GM18907 (cell line): ENCODE results near the gene TOR1AIP2.
"Not testable (repeated sequence)": the region's sequence is repeated elsewhere in the genome, so short reads cannot be mapped to it uniquely, and the experiment has no call there.

Experiments
- ATAC-seq: cut with Tn5 transposase; IDR thresholded peaks from one replicate; pipeline ENCODE4 v1.9.1; 2021; ENCODE audit warnings: mild to moderate bottlenecking, moderate library complexity; ENCODE audit not compliant: unreplicated experiment

TOR1AIP2 gene

DNA sequence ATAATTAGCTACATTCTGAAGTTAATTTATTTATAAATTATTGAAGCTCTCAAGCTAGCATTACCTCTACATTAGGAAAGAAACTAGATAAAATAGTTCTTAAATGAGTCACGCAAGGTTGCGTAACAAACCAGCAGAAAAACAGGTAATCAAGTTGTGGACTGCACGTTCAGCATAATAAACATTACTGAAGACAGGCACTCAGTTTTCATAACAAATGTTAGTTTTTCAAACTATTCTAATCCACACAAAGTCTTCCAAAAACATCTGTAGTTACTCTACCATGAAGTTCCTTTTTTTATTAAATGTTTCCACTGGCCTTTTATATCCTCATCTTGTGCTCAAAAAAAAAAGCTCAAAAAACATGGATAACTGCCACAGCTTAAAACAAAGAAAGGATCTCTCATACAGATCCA is 1.3 kb downstream of the TOR1AIP2 start:
- ATAC-seq = no peak

DNA sequence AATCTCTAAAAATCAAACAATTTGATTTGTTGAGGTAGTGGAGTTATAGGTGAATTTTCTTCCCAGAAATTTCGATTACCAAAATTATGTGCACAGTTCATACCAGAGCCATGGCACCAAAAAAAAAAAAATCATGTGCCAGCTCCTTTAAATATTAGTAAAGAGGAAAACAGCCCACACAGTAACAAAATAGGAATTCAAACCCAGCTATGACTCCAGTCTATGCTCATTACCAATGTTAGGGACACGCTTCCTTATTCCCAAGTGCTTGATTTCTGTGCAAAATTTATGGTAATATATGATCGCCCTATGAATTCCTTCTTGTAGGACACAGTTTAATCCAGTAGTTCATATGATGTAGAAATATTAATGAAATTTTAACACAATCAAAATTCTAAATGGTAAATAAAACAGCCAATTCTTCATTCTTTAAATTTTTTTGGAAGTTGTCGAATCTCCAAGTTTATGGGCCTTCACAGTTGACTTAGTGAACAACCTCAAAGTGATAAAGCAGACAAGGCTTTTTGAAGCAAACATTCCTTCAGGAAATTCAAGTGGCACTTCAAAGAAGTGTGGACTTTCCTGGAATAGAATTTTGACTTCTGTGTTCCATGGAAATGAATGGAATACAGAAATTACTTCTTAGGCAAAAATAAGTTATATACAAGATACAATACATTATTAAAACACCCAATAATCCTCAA is 1.9 kb downstream of the TOR1AIP2 start:
- ATAC-seq = no peak

DNA sequence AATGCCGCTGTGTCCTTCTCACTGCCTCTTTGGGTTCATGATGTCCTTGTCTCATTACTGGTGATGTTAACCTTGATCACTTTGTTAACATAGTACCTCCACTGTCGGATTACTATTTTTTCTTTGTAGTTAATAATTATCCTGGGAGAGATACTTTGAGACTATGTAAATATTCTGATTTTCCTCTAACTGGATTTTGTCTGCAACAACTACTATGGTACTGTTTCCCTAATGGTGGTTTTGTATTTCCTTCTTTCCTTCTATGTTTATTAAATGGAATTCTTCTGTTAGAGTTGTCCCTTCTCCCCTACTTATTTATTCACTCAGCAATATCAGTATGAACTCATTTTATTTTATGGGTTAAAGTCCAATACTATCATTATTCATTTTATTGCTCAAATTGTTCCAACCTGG is 4.2 kb downstream of the TOR1AIP2 start:
- no peak for ATAC-seq

DNA sequence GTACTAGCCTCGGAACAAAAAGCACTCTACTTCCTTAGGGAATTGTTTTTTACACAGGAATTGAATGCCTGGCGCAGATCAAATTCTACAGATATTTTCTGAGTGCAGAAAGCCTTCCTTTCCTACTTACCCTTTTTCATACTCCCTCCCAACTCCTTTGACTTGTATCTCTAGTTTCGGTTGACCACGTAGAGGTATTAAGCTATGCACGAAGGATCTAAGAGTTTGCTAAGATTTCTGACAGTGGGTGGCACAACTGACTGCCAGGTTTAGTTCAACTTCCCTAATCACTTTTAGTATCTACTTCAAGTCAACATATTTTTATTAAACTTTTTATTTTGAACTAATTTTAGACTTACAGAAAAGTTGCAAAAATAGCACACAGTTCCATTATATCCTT is 5.0 kb downstream of the TOR1AIP2 start:
- no peak for ATAC-seq

DNA sequence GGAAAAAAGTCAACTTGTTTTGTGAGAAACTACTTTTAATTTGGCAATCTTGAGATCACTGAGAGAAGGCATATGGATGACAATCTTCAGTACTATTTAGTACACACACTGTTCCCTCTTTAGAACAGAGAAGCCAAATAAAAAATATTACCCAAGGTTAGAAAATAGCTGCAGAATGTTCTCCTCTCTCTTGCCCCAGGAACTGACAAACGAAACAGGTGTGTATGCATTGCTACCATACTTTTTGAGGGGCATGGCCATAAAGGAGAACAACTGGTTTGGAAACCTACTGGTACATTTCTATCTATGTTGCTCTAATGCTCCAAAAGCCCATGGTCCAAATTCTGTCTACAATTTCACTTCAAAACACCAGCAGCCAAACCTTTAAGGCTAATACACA is 5.7 kb downstream of the TOR1AIP2 start:
- ATAC-seq = no peak

DNA sequence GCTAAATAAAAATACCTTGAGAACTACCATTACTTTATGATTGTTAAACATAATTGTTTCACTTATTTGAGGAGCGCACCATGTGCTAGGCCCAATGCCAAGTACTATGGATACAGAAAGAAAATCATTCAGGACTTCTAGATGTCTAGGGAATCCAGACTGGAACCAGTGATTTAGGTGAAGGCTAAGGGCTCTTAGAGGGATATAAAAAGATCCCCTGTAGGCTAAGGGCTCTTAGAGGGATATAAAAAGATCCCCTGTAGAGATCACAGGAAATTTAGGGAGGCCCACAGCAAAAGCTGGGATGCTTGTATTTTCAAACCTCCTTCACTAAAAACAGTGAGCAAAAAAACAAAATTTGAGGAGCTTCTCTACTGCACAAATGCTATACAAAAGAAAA is 6.7 kb downstream of the TOR1AIP2 start:
- no peak for ATAC-seq

DNA sequence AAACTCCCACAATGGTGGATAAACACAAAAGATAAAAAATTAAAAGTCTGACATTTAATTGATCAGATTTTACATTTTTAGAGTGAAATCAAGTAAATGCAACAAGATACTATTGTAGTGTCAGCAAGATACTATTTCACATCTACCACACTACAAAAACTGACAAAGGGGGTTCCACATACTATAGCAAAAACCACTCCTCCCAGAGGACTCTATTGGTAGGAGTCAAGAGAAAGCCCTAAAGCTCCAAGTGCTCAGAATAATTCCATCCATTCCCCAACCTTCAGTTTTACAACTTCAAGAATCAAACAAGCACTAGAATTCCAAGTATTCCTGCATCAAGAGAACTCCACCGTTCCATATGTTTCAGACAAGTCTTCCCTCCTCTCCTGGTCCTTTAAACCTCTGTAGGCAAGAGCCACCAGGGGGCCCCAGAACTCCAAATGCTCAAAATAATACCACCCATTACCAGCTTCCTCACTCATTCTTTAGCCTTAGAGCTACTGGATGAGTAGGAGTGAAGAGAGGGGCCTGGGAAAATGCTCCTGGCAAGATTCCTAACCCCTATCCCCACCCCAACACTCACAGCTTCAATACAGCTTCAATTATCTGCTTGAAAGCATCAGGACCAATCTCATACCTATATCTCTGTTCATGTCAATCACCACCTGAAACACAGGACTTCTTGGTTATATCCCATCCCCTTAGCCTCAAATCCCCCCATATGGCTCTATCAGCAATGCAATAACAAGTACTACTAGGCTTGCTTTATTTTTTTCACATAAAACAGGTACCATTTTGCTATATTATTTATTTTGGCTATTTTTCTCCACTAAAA is 9.9 kb downstream of the TOR1AIP2 start:
- peak; percentile 70 for ATAC-seq

DNA sequence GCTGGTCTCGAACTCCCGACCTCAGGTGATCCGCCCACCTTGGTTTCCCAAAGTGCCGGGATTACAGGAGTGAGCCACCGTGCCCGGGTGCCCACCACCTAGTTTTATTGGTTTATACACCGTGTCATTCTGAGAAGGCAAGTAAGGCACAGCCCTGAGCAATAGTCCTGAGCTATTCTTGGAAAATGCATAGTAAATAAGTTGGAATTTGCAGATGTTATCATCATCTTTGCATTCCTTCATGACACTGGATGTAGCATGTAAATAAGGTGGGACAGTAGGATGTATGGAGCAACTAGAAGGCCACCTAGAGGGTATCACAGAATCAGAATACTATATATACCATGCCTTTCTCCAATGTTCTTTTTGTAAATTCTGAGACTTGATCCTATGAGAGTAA is 11.0 kb downstream of the TOR1AIP2 start:
- no peak for ATAC-seq

DNA sequence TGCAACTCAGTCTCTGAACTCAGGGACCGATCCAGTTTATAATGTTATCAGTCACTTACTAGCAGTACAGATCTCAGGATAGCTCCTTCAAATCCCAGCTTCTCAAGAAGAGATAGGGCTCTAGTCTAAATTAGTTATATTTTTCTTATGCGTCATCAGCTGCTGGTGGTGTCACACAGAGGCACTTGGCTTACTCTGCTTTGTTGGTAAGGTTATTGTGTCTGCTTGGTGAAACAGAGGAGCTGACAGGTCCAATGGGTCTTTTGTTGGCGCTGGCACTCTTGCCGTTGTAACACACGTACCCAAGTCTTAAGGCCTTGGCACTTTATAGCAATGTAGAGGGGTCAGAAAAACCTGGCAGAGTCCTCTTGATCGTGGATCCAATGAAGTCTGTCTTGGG is 12.2 kb downstream of the TOR1AIP2 start:
- ATAC-seq = no peak

DNA sequence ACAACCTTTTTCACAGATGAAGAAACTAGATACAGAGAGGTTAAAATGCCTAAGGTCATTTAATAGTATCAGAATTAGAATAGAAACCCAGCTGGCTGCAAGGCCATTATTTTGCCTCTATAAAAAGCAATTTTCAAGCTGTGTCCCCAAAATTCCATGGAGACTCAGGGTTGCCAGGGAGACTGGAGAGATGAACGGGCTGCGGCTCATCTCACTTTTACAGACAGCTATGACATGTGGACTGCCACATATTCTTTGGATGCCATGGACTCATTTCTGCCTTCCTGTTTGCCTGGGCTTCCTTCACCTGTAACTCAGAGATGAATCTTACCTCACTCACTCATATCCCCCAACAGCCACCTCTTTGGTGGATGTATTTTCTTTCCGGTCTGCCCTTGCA is 17.0 kb downstream of the TOR1AIP2 start:
- no peak for ATAC-seq

DNA sequence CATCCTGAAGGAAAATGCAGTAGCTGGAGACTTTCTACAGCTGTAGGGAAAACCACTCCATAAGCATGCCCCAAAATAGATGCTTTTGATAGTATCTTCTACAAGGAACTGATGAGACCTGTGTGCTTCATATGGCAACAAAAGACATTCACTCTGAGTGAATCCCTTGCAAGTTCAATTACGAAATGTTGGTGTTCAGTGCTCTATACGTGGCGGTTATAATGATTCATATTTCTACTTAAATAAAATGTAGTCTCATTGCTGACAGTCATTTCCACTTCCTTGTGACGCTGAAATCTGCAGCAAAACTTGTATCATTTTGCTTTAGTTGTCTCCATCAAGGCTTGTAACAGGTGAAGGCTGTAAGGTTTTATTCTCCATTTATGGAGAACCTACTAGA is 20.6 kb downstream of the TOR1AIP2 start:
- ATAC-seq = no peak

DNA sequence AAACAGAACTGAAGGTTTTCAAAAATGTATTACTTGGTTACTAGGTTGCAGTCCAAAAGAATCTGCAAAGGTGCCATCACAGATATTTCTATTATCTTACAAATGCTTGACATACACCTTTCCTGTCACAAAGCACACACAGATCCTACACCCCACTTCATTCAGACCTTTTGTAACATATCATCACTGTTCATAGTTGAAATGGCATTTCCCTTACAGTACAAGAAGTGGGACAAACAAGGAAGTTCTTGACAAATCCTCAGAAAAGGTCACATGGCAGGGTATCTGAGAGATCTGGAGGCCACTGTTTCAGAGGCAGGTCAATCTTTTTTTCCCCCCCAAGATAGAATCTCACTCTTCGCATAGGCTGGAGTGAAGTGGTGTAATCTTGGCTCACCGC is 21.3 kb downstream of the TOR1AIP2 start:
- ATAC-seq = no peak

DNA sequence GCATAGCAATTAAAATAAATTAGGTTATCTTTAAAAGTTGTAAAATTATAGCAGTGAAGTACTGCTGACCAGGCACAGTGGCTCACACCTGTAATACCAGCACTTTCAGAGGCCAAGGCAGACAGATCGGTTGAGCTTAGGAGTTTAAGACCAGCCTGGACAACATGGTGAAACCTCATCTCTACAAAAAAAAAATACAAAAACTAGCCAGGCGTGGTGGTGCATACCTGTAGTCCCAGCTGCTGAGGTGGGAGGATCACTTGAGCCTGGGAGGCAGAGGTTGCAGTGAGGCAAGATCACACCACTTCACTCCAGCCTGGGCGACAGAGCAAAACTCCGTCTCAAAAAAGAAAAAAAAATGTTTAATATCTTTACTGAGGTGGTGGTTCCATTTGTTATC is 21.8 kb downstream of the TOR1AIP2 start:
- ATAC-seq = not testable (repeated sequence)

DNA sequence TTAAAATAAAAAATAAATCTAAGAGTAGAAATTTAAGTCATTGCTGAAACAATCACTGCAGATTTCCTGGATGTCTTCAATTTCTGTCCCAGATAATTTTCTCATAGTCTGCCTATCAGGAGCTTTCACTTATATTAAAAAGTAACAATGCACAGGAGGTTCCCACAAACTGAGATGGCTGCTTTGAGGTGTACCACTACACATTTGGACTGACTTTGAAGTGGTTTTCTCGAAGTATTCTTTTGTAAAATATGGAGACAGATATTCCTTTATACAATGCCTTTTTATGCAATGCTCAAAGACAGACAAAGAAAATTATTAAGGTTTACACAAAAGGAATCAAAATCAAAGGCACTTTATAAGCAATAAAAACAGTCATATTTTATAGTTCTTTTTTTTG is 24.5 kb downstream of the TOR1AIP2 start:
- ATAC-seq = no peak

DNA sequence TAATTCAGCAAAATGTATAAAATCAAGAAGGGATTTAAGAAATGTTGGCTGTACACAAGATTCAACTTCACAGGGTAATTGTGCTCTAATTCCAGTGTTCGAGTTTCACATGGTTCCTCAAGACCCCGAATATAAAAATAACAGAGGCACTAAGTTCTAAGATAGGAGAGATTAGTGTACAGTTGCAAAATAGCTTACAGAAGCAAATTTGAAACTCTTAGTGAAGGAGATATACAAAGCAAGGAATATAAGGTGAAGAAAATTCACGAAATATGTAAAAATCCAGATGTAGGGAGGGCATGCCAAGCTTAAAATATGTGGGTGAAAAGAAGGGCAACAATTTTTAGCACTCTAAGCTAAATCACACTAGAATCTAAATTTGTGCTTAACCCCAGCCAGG is 29.4 kb downstream of the TOR1AIP2 start:
- ATAC-seq = no peak

DNA sequence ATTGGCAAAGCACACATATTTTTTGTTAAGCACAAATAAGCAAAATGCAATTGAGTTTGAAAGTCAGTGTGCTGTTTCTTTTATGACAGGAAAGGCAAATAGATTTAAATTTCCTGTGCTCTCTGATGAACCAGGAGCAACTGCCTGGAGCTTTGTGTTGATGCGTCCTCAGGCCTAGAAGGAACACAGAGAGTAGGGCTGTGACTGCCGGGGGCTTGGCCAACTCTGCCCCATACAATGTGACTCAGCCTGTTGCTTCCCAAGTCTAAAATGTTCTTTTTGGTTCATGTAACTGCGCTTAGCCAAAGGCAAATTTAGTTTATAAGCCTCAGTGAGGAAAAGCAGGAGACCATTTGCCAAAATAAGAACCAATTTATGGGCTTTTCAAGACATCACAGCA is 37.5 kb downstream of the TOR1AIP2 start:
- no peak for ATAC-seq

DNA sequence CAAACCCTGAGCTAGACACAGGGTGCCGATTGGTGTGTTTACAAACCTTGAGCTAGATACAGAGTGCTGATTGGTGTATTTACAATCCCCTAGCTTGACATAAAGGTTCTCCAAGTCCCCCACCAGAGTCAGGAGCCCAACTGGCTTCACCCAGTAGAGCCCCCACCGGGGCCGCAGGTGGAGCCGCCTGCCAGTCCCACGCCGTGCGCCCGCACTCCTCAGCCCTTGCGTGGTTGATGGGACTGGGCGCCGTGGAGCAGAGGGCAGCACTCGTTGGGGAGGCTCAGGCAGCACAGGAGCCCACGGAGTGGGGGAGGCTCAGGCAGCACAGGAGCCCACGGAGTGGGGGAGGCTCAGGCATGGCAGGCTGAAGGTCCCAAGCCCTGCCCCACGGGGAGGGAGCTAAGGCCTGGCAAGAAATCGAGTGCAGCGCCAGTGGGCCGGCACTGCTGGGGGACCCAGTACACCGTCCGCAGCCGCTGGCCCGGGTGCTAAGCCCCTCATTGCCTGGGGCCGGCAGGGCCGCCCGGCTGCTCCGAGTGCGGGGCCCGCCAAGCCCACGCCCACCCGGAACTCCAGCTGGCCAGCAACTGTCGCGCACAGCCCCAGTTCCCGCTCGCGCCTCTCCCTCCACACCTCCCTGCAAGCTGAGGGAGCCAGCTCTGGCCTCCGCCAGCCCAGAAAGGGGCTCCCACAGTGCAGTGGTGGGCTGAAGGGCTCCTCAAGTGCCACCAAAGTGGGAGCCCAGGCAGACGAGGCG is 40.7 kb downstream of the TOR1AIP2 start:
- not testable (repeated sequence) for ATAC-seq

DNA sequence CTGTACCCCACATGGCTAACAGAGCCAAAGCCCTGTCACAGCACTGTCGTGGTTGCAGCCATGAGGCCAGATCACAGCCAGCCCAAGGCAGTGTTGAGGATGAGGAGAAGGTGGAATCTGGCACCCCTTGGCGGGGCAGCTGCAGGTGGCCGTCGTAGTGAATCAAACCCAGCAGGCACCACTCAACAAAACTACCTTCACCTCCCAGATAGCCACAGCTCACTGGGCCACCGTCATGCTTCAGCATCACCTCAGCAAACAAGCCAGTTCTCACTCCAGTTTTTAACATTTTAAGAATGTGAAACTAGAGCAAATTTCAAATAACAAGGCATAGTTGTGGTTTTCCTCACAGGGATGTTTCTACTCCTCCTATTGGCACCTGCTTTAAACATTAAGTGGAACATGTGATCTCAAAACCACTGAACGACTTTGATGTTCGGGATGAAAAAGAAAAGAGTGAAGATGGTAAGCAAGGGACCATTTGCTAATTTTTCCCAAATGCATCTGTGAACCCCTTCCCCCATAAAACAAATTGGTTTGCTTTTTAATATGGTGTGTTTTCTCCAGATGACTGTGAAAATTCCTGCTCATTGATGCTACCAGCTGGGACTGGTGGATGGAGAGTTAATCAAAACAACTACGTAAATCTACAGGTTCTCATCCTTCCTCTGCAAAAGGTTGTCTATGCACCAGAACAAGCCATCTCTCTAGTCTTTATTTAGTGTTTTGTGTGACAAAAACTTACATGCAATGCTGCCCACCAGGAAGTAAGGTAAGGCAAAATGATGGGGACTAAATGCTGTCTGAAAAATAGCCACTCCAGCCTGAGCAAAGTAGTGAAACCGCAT is 45.5 kb downstream of the TOR1AIP2 start:
- no peak for ATAC-seq

DNA sequence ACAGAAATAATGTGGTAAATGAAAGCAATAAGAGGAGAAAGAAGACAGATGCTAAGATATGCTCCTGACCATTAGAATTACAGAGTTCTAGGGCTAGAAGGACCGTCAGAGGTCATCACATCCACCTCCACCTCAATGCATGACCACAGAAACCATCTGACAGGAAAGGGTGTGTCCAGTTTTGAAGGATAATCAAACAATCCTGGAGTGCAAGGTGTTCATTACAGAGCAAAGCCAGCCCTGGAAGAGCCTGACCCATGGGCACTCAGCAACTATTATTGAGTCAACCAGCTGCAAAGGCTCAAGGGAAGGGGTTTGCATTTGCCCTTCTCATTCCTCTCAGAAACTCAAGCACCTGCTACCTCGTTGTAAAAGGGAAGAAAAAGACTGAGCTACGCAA is 46.4 kb downstream of the TOR1AIP2 start:
- no peak for ATAC-seq

DNA sequence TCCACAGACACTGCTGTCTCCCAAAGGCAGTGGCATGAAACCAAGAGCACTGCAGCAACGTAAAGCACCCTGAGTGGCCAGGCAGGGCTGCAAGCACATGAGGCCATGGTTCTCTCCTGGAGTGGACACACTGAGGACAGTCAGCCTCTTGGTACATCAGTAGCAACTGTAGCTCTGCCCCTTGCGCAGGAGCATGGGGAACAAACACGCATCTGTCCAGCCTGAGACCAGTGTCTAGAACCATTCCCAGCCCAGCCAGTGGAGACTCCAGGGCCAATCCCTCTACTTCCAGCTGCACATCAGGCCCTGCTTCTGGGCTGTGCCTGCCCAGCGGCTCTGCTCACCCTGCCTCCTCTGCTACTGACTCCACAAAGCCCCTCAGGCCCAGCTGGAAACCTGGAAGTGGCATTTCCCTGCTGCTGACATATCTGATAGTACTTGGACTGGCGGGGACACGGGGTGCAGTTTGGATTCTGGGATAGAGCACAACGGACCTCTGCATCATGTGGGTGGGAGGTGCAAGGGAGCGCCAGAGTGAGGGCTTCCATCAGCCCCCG is 49.0 kb downstream of the TOR1AIP2 start:
- ATAC-seq = no peak
